A549 (cell line): Measurements from ENCODE around the gene ADGRG1. TPM values are rescaled to one million over a fixed set of nuclear protein-coding genes. Genes with fewer than 3 reads are reported as not detected.

Source experiments
- ATAC-seq, 2 experiments: fragments of 200-7000 bp in 1 of 2; fragments of >200 bp in 1 of 2; cut with Nextera tagmentation in 1 of 2; cut with Tn5 transposase in 1 of 2; 3 replicates each; pipeline versions ENCODE4 v1.8.0 to v1.9.1; 2018 to 2020; ENCODE audit warnings: mild to moderate bottlenecking in 1 of 2, moderate library complexity in 1 of 2
- CTCF ChIA-PET: fragments of 300-600 bp; sonication (Branson Sonifier 250); formaldehyde crosslinking; extraction: SDS; loops from one replicate; lab custom pipeline; 2021; ENCODE audit warnings: antibody characterized with exemption, inconsistent platforms; lab: Yijun Ruan, JAX
- POLR2A ChIA-PET: fragments of 350-600 bp; formaldehyde crosslinking; extraction: SDS; loops from one replicate; lab custom pipeline; 2021; ENCODE audit warnings: antibody characterized with exemption, inconsistent platforms; lab: Yijun Ruan, JAX
- DNase-seq, 2 experiments: peaks; one replicate each; pipeline versions ENCODE4 v3.0.0 to v3.0.0-alpha.2; 2011 to 2016; ENCODE audit warnings: low read depth in 1 of 2, low spot score in 1 of 2
- FAIRE-seq: peaks from 2 replicates; lab custom pipeline; 2011; peaks lifted over from hg19 to GRCh38; lab: Jason Lieb, UNC
- H3K27ac ChIP-seq, 2 experiments: fragments of >200 bp; sonication (Bioruptor Twin); formaldehyde crosslinking; 3 replicates each; pipeline ENCODE4 v1.5.1; 2016 to 2017
- H3K4me1 ChIP-seq: fragments of >200 bp; sonication (Bioruptor Twin); formaldehyde crosslinking; 3 replicates; pipeline ENCODE4 v1.6.1; 2016
- H3K4me2 ChIP-seq: fragments of >200 bp; sonication (Bioruptor Twin); formaldehyde crosslinking; 3 replicates; pipeline ENCODE4 v1.6.1; 2016
- H3K4me3 ChIP-seq: fragments of >200 bp; sonication (Bioruptor Twin); formaldehyde crosslinking; 3 replicates; pipeline ENCODE4 v1.5.1; 2016
- H3K9me3 ChIP-seq: fragments of >200 bp; sonication (Bioruptor Twin); formaldehyde crosslinking; 3 replicates; pipeline ENCODE4 v1.6.1; 2016
- BCL3 ChIP-seq: fragments of >200 bp; sonication (Bioruptor Twin); formaldehyde crosslinking; IDR thresholded peaks from 3 replicates; pipeline ENCODE4 v1.6.1; 2016
- BHLHE40 ChIP-seq: IDR thresholded peaks from 2 replicates; pipeline ENCODE4 v1.6.1; 2012; ENCODE audit warnings: low read depth, low read length, inconsistent platforms
- CBX2 ChIP-seq: fragments of 200-600 bp; sonication (generic); IDR thresholded peaks from 2 replicates; pipeline ENCODE4 v1.6.1; 2016; ENCODE audit warnings: low read depth, mild to moderate bottlenecking, borderline replicate concordance
- CTCF ChIP-seq: fragments of >200 bp; sonication (Bioruptor Twin); formaldehyde crosslinking; IDR thresholded peaks from 3 replicates; pipeline ENCODE4 v1.5.1; 2016
- E2F6 ChIP-seq: IDR thresholded peaks from 2 replicates; pipeline ENCODE4 v1.6.1; 2012; ENCODE audit warnings: low read depth, borderline replicate concordance
- FOXS1 ChIP-seq: fragments of 250-450 bp; sonication (Bioruptor Pico); IDR thresholded peaks from 2 replicates; pipeline ENCODE4 v1.5.0; 2020; ENCODE audit warnings: mild to moderate bottlenecking, moderate library complexity
- HDAC2 ChIP-seq: fragments of 200-600 bp; sonication (generic); IDR thresholded peaks from 2 replicates; pipeline ENCODE4 v1.6.1; 2016
- HES2 ChIP-seq: fragments of >200 bp; sonication (Bioruptor Twin); formaldehyde crosslinking; IDR thresholded peaks from 2 replicates; pipeline ENCODE4 v1.6.1; 2016
- HOXB13 ChIP-seq: fragments of 250-450 bp; sonication (Bioruptor Pico); IDR thresholded peaks from 2 replicates; pipeline ENCODE4 v1.5.0; 2020; ENCODE audit warnings: low read depth, mild to moderate bottlenecking, moderate library complexity
- KDM1A ChIP-seq: fragments of 200-600 bp; sonication (generic); IDR thresholded peaks from 2 replicates; pipeline ENCODE4 v1.6.1; 2016; ENCODE audit warnings: low read depth, mild to moderate bottlenecking
- MAFK ChIP-seq: fragments of 450-650 bp; IDR thresholded peaks from 2 replicates; pipeline ENCODE4 v1.6.1; 2014; ENCODE audit not compliant: partially characterized antibody
- MAX ChIP-seq: IDR thresholded peaks from 2 replicates; pipeline ENCODE4 v1.6.1; 2012
- MAZ ChIP-seq: fragments of 150-350 bp; IDR thresholded peaks from 2 replicates; pipeline ENCODE4 v1.6.1; 2014; ENCODE audit warnings: antibody characterized with exemption, low read depth, low read length, borderline replicate concordance
- POLR2AphosphoS2 ChIP-seq: conservative IDR thresholded peaks from 2 replicates; pipeline ENCODE4 v1.6.1; 2012; ENCODE audit warnings: low read length, improper control_type of control experiment, inconsistent platforms
- RAD21 ChIP-seq, 2 experiments: fragments of >200 bp in 1 of 2; sonication (Bioruptor Twin) in 1 of 2; formaldehyde crosslinking in 1 of 2; IDR thresholded peaks in 1 of 2; conservative IDR thresholded peaks in 1 of 2; 2 replicates in 1 of 2; 3 replicates in 1 of 2; pipeline ENCODE4 v1.6.1; 2012 to 2018; ENCODE audit warnings: inconsistent platforms in 1 of 2
- RCOR1 ChIP-seq: fragments of 150-350 bp; IDR thresholded peaks from 2 replicates; pipeline ENCODE4 v1.6.1; 2014; ENCODE audit warnings: antibody characterized with exemption, low read length, low read depth
- REST ChIP-seq: fragments of 200-600 bp; sonication (generic); IDR thresholded peaks from 2 replicates; pipeline ENCODE4 v1.6.1; 2016; ENCODE audit warnings: antibody characterized with exemption, mild to moderate bottlenecking, moderate library complexity
- RNF2 ChIP-seq: fragments of 200-600 bp; sonication (generic); IDR thresholded peaks from 2 replicates; pipeline ENCODE4 v1.6.1; 2016; ENCODE audit warnings: low read depth, mild to moderate bottlenecking, antibody characterized with exemption, moderate library complexity, borderline replicate concordance
- SREBF2 ChIP-seq: fragments of 450-650 bp; IDR thresholded peaks from 2 replicates; pipeline ENCODE4 v1.6.1; 2014; ENCODE audit warnings: mild to moderate bottlenecking, moderate library complexity
- WGBS: methylation state at CpG from one replicate; pipeline ENCODE4 v1.1.6; 2017; ENCODE audit errors: missing lambda C conversion rate; 5-methylcytosine and 5-hydroxymethylcytosine counted together
- polyA plus RNA-seq, 4 experiments: library from polyadenylated mRNA; depleted of rRNA in 3 of 4; stranded (reverse); fragments of >200 nt; fragmentation: RNase III in 1 of 4; extraction: RNeasy Plus Mini Kit Qiagen cat#74134 plus additional on column Dnase treatment in 1 of 4; gene quantifications; 2 replicates in 3 of 4; 3 replicates in 1 of 4; pipeline ENCODE4 v1.2.3, GENCODE V29; 2011 to 2017

ADGRG1 gene
- polyA plus RNA-seq, 2 of the 4 experiments (the other 2 are of a cell fraction) = 28.3 to 142 TPM

- H3K4me1 ChIP-seq = peaks cover 13% of the 10 kb centered on the region
- TF ChIP-seq E2F6 (no peak), CBX2 (no peak), POLR2AphosphoS2 (no peak), RAD21 (conservative IDR thresholded peaks at IDR 0.05 in 1 of 2, IDR thresholded peaks at IDR 0.05 in 1 of 2) (no peak), SREBF2 (no peak), KDM1A (no peak), BHLHE40 (no peak), MAZ (no peak)
- no peaks in the 10 kb centered on the region for H3K9me3 ChIP-seq
- H3K4me3 ChIP-seq = no peak overlapping the region
- ATAC-seq (no peak), FAIRE-seq (no peak), DNase-seq (no peak)
- H3K4me2 ChIP-seq = no peak overlapping the region
- CTCF ChIA-PET = interaction anchor here (2.1 to 4.4 kb wide), 4 partner anchors 13 to 123 kb away, joined by 6 to 19 read pairs (median 10); no protein-coding TSS in a partner anchor
- no peak overlapping the region for H3K27ac ChIP-seq
- 85% methylated on average over 7 of the region's 7 CpGs for WGBS
- POLR2A ChIA-PET = no interaction called here
Measured at GRCh38 chr16:57699899-57700298, 71.5 kb downstream of the ADGRG1 start.

GRCh38 chr16:57700781-57701551 lies 72.5 kb downstream of the ADGRG1 start:
- FAIRE-seq (no peak), ATAC-seq (no peak), DNase-seq (no peak)
- ChIA-PET POLR2A (no interaction called here), CTCF (interaction anchor here (0.9 to 4.4 kb wide), 4 partner anchors 12 to 124 kb away, joined by 4 to 19 read pairs (median 8); no protein-coding TSS in a partner anchor)
- H3K27ac ChIP-seq = no peak overlapping the region
- H3K9me3 ChIP-seq = no peaks in the 10 kb centered on the region
- peaks cover 13% of the 10 kb centered on the region for H3K4me1 ChIP-seq
- 80% methylated on average over 10 of the region's 10 CpGs for WGBS
- no peak overlapping the region for H3K4me2 ChIP-seq
- no peak overlapping the region for H3K4me3 ChIP-seq
- TF ChIP-seq HOXB13 (CRISPR knock-in tag) (no peak), CBX2 (no peak), RCOR1 (no peak), FOXS1 (CRISPR knock-in tag) (no peak), MAFK (peak; percentile 23)
- TF ChIP-seq, all 56 proteins: peak for 1

- FAIRE-seq (no peak), DNase-seq (no peak), ATAC-seq (no peak)
- Histone ChIP-seq H3K9me3 (no peaks in the 10 kb centered on the region), H3K4me1 (peaks cover 13% of the 10 kb centered on the region), H3K27ac (no peak overlapping the region), H3K4me3 (no peak overlapping the region), H3K4me2 (no peak overlapping the region)
- POLR2A ChIA-PET = no interaction called here
- WGBS = 84% methylated on average over 18 of the region's 23 CpGs
- TF ChIP-seq E2F6 (no peak), MAZ (no peak), CTCF (no peak), BCL3 (no peak), HDAC2 (no peak), HES2 (no peak), MAX (no peak), REST (no peak), RNF2 (no peak)
- CTCF ChIA-PET = interaction anchor here (0.9 to 4.4 kb wide), 4 partner anchors 17 to 125 kb away, joined by 4 to 19 read pairs (median 6); no protein-coding TSS in a partner anchor
Measured at GRCh38 chr16:57701759-57702371, 73.4 kb downstream of the ADGRG1 start.
